SK-N-SH (cell line): Measurements from ENCODE around the gene C2CD4D. TPM values are rescaled to one million over a fixed set of nuclear protein-coding genes. Genes with fewer than 3 reads are reported as not detected.

Experiments
- CTCF ChIA-PET: fragments of 300-600, 350-600 bp; formaldehyde crosslinking; extraction: SDS; loops from one replicate; lab custom pipeline; 2021; lab: Yijun Ruan, JAX
- POLR2A ChIA-PET: fragments of 350-600 bp; sonication (Branson Sonifier 250); formaldehyde crosslinking; extraction: SDS; loops from one replicate; lab custom pipeline; 2020; ENCODE audit warnings: antibody characterized with exemption, inconsistent platforms; lab: Yijun Ruan, JAX
- DNase-seq: peaks from one replicate; pipeline ENCODE4 v3.0.0; 2012
- H2AFZ ChIP-seq: fragments of 200-600 bp; sonication (generic); 2 replicates; pipeline ENCODE4 v1.8.1; 2016; ENCODE audit warnings: antibody characterized with exemption, mild to moderate bottlenecking, low read depth
- H3F3A ChIP-seq: fragments of 200-600 bp; sonication (generic); replicated peaks from 2 replicates; pipeline ENCODE3; 2016; ENCODE audit warnings: antibody characterized with exemption, mild to moderate bottlenecking; ENCODE audit not compliant: insufficient read depth
- H3K27ac ChIP-seq, 2 experiments: fragments of 200-500 bp in 1 of 2; fragments of 200-600 bp in 1 of 2; sonication (Bioruptor generic) in 1 of 2; sonication (generic), shearing (Covaris generic) in 1 of 2; 2 replicates each; pipeline versions ENCODE4 v1.5.1 to v1.6.1; 2014 to 2016; ENCODE audit warnings: low read depth in 2 of 2, inconsistent platforms in 1 of 2, low read length in 1 of 2, mild to moderate bottlenecking in 1 of 2, mixed read lengths in 1 of 2
- H3K27me3 ChIP-seq: fragments of 200-600 bp; sonication (generic), shearing (Covaris generic); 2 replicates; pipeline ENCODE4 v1.6.1; 2016; ENCODE audit warnings: mixed run types; ENCODE audit not compliant: insufficient read depth
- H3K36me3 ChIP-seq, 2 experiments: fragments of 200-500 bp in 1 of 2; fragments of 200-600 bp in 1 of 2; sonication (Bioruptor generic) in 1 of 2; sonication (generic) in 1 of 2; replicated peaks in 1 of 2; 2 replicates each; pipeline versions ENCODE3 to v1.5.1; 2014 to 2016; ENCODE audit warnings: low read length in 1 of 2, mild to moderate bottlenecking in 1 of 2; ENCODE audit not compliant: insufficient read depth in 2 of 2, control insufficient read depth in 1 of 2
- H3K4me1 ChIP-seq, 2 experiments: fragments of 200-500 bp in 1 of 2; fragments of 200-600 bp in 1 of 2; sonication (Bioruptor generic) in 1 of 2; sonication (generic), shearing (Covaris generic) in 1 of 2; 2 replicates each; pipeline versions ENCODE4 v1.5.1 to v1.6.1; 2014 to 2016; ENCODE audit warnings: low read depth in 1 of 2, low read length in 1 of 2, mixed run types in 1 of 2; ENCODE audit not compliant: insufficient read depth in 2 of 2, control insufficient read depth in 1 of 2
- H3K4me2 ChIP-seq: fragments of 200-600 bp; sonication (generic), shearing (Covaris generic); 2 replicates; pipeline ENCODE4 v1.6.1; 2017; ENCODE audit warnings: mixed run types
- H3K4me3 ChIP-seq, 2 experiments: fragments of 200-500 bp in 1 of 2; fragments of 200-600 bp in 1 of 2; sonication (Bioruptor generic) in 1 of 2; sonication (generic), shearing (Covaris generic) in 1 of 2; 2 replicates each; pipeline versions ENCODE4 v1.5.1 to v1.8.1; 2014 to 2016; ENCODE audit warnings: low read depth in 2 of 2, inconsistent platforms in 1 of 2, low read length in 1 of 2, mild to moderate bottlenecking in 1 of 2, mixed read lengths in 1 of 2, moderate library complexity in 1 of 2
- H3K79me2 ChIP-seq: fragments of 200-600 bp; sonication (generic); 2 replicates; pipeline ENCODE4 v1.8.1; 2017; ENCODE audit warnings: mild to moderate bottlenecking; ENCODE audit not compliant: insufficient read depth
- H3K9ac ChIP-seq: fragments of 200-600 bp; sonication (generic); 2 replicates; pipeline ENCODE4 v1.6.1; 2017; ENCODE audit warnings: mixed run types
- H3K9me2 ChIP-seq: fragments of 200-600 bp; sonication (generic); 2 replicates; pipeline ENCODE4 v1.6.1; 2017; ENCODE audit warnings: mixed run types
- H3K9me3 ChIP-seq: fragments of 200-600 bp; sonication (generic); 2 replicates; pipeline ENCODE4 v1.6.1; 2017; ENCODE audit warnings: mixed run types, mild to moderate bottlenecking, moderate library complexity
- H4K20me1 ChIP-seq: fragments of 200-600 bp; sonication (generic); 2 replicates; pipeline ENCODE4 v1.6.1; 2017; ENCODE audit warnings: mild to moderate bottlenecking, mixed run types; ENCODE audit not compliant: insufficient read depth
- CTCF ChIP-seq: fragments of 200-600 bp; sonication (generic); IDR thresholded peaks from 2 replicates; pipeline ENCODE4 v1.6.1; 2017; ENCODE audit warnings: antibody characterized with exemption, mild to moderate bottlenecking, moderate library complexity
- EP300 ChIP-seq, 2 experiments: IDR thresholded peaks; 2 replicates each; pipeline versions ENCODE4 v1.4.0 to v1.6.1; 2012; ENCODE audit warnings: borderline replicate concordance in 1 of 2, low read depth in 1 of 2, low read length in 1 of 2
- EZH2phosphoT487 ChIP-seq: fragments of 200-600 bp; sonication (generic); IDR thresholded peaks from 2 replicates; pipeline ENCODE4 v1.6.1; 2017; ENCODE audit warnings: low read depth, mixed run types, mild to moderate bottlenecking, antibody characterized with exemption, moderate library complexity, borderline replicate concordance
- FOXJ3 ChIP-seq: sonication (generic); formaldehyde crosslinking; IDR thresholded peaks from 2 replicates; pipeline ENCODE4 v1.5.1; 2020; ENCODE audit warnings: mild to moderate bottlenecking, missing genetic modification reagents
- GATA2 ChIP-seq: sonication (generic); formaldehyde crosslinking; IDR thresholded peaks from 2 replicates; pipeline ENCODE4 v1.5.0; 2020; ENCODE audit warnings: mild to moderate bottlenecking, missing genetic modification reagents
- JUND ChIP-seq: IDR thresholded peaks from 2 replicates; pipeline ENCODE4 v1.4.0; 2012
- MXI1 ChIP-seq: IDR thresholded peaks from 2 replicates; pipeline ENCODE4 v1.6.1; 2012; ENCODE audit warnings: mild to moderate bottlenecking, low read depth, low read length, improper control_type of control experiment
- NRF1 ChIP-seq: IDR thresholded peaks from 2 replicates; pipeline ENCODE4 v1.6.1; 2012; ENCODE audit warnings: low read depth, mild to moderate bottlenecking, low read length
- PBX3 ChIP-seq: IDR thresholded peaks from 2 replicates; pipeline ENCODE4; 2012
- RCOR1 ChIP-seq: fragments of 150-350 bp; IDR thresholded peaks from 2 replicates; pipeline ENCODE4 v1.6.1; 2017; ENCODE audit warnings: antibody characterized with exemption, low read length
- RXRA ChIP-seq: IDR thresholded peaks from 2 replicates; pipeline ENCODE4 v1.4.0; 2012; ENCODE audit warnings: low read depth, mild to moderate bottlenecking, borderline replicate concordance
- SMC3 ChIP-seq: IDR thresholded peaks from 2 replicates; pipeline ENCODE4 v1.6.1; 2012; ENCODE audit warnings: low read depth, low read length, improper control_type of control experiment
- WGBS: methylation state at CpG from one replicate; pipeline ENCODE4 v1.1.6; 2017; ENCODE audit warnings: low lambda C conversion rate; 5-methylcytosine and 5-hydroxymethylcytosine counted together
- polyA plus RNA-seq, 3 experiments: library from polyadenylated mRNA; depleted of rRNA; stranded (reverse); fragments of >200 nt; gene quantifications; 2 replicates each; pipeline ENCODE4 v1.2.3, GENCODE V29; 2012
- TF ChIP-seq, protein P1 (sequence below): fragments of 150-350 bp; IDR thresholded peaks from 2 replicates; pipeline ENCODE4 v1.6.1; 2016; ENCODE audit warnings: mild to moderate bottlenecking, low read depth, low read length
- TF ChIP-seq, protein P2 (sequence below): fragments of 150-350 bp; IDR thresholded peaks from 2 replicates; pipeline ENCODE4 v1.6.1; 2017; ENCODE audit warnings: antibody characterized with exemption, low read length, low read depth, borderline replicate concordance

The C2CD4D gene
- polyA plus RNA-seq, 1 of the 3 experiments (the other 2 are of a cell fraction) = not detected

DNA sequence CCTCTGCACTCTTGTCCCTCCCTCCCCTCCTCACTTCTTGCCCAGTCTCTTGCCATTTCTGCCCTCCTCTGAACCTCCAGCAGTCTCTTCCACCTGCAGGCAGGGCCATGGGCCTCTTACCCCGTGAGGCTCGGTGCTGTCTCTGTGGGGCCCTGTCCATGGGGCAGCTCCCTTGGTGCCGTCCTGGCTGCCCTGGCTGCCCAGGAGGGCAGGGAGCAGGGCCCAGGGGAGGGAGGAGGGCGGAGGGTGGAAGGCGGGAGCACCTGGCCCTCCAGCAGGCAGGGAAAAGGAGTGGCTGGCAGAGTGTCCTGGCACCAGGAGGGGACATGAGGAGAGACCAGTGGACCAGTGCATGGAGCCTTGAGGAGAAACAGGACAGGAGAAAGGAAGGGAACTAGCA is 8.0 kb downstream of the C2CD4D start, which contains the start of gene RORC:
Gene RORC (minus strand): TSS at position 198 of the 400 bp plus-strand sequence. CDS start 38 bp downstream, at position 160.
- Histone ChIP-seq H3K79me2 (no peaks in the 10 kb centered on the region), H3K4me2 (no peak within 1 kb of the TSS), H3K9me2 (no peaks in the 10 kb centered on the region), H2AFZ (no peak within 1 kb of the TSS), H3K9ac (no peak within 1 kb of the TSS), H3K36me3 (no peaks in the 10 kb centered on the region), H3K27ac (peak within 1 kb of the TSS in 1 of 2 experiments; percentile 45; a peak in 1 of 4 replicates), H3F3A (no peaks in the 10 kb centered on the region), H3K4me1 (peaks cover 0 to 39% of the 10 kb centered on the region in 2 experiments; a peak in 1 of 4 replicates), H4K20me1 (no peaks in the 10 kb centered on the region), H3K27me3 (no peaks in the 10 kb centered on the region), H3K9me3 (no peaks in the 10 kb centered on the region), H3K4me3 (no peak within 1 kb of the TSS)
- DNase-seq = no peak
- 73% methylated on average over 5 of the region's 5 CpGs for WGBS
- ChIA-PET CTCF (no interaction called here), POLR2A (interaction anchor here (1.8 kb wide), 1 partner anchor 9 kb away, joined by 6 read pairs; no protein-coding TSS in a partner anchor)
- no peak for TF ChIP-seq SMC3
- no peak for TF ChIP-seq JUND
- no peak for TF ChIP-seq FOXJ3 (CRISPR knock-in tag)
- TF ChIP-seq, protein P1, sequence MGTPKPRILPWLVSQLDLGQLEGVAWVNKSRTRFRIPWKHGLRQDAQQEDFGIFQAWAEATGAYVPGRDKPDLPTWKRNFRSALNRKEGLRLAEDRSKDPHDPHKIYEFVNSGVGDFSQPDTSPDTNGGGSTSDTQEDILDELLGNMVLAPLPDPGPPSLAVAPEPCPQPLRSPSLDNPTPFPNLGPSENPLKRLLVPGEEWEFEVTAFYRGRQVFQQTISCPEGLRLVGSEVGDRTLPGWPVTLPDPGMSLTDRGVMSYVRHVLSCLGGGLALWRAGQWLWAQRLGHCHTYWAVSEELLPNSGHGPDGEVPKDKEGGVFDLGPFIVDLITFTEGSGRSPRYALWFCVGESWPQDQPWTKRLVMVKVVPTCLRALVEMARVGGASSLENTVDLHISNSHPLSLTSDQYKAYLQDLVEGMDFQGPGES = no peak
- TF ChIP-seq PBX3 = no peak
- TF ChIP-seq EZH2phosphoT487 = no peak

DNA sequence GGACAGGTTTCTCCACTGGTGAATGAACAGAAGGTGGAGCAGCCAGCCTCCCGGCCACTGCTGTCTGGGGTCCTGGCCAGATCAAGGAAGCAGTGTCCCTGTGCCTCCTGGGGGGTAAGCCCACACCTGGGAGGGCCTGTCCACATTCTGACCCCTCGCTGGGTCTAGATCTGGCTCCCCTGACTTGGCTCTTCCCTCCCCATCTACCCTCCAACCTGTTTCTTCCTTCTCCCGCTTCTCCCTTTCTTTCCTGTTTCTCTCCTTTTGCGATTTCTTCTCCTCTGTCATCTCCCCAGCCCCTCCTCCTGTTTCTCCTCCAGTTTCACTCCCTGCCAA is 8.4 kb downstream of the C2CD4D start:
- no peak overlapping the region for H3K27ac ChIP-seq
- TF ChIP-seq EP300 (IDR thresholded peaks at IDR 0.05; ENCODE audit: borderline replicate concordance in 1 of 2, low read depth in 1 of 2, low read length in 1 of 2) (no peak), NRF1 (no peak), RCOR1 (no peak), MXI1 (no peak), CTCF (no peak), GATA2 (CRISPR knock-in tag) (no peak), RXRA (no peak)
- TF ChIP-seq, protein P2, sequence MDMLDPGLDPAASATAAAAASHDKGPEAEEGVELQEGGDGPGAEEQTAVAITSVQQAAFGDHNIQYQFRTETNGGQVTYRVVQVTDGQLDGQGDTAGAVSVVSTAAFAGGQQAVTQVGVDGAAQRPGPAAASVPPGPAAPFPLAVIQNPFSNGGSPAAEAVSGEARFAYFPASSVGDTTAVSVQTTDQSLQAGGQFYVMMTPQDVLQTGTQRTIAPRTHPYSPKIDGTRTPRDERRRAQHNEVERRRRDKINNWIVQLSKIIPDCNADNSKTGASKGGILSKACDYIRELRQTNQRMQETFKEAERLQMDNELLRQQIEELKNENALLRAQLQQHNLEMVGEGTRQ = no peak
- TF ChIP-seq, all 33 proteins: peak for 0
- WGBS = 85% methylated on average over 3 of the region's 4 CpGs
- no peak overlapping the region for H3K9ac ChIP-seq
- H3K4me1 ChIP-seq = peaks cover 0 to 39% of the 10 kb centered on the region in 2 experiments; a peak in 1 of 4 replicates
- no peaks in the 10 kb centered on the region for H4K20me1 ChIP-seq
- ChIA-PET POLR2A (no interaction called here), CTCF (interaction anchor here (1.0 to 1.2 kb wide), 2 partner anchors 97 to 116 kb away, joined by 3 to 4 read pairs; no protein-coding TSS in a partner anchor)
- H3K9me2 ChIP-seq = no peaks in the 10 kb centered on the region
- no peak for DNase-seq
- no peaks in the 10 kb centered on the region for H3F3A ChIP-seq
- no peak overlapping the region for H2AFZ ChIP-seq
- H3K27me3 ChIP-seq = no peaks in the 10 kb centered on the region
- no peaks in the 10 kb centered on the region for H3K9me3 ChIP-seq
- no peaks in the 10 kb centered on the region for H3K79me2 ChIP-seq
- H3K4me2 ChIP-seq = no peak overlapping the region
- no peaks in the 10 kb centered on the region for H3K36me3 ChIP-seq
- no peak overlapping the region for H3K4me3 ChIP-seq
